HG03442 (cell line): ENCODE measurements around the gene CFAP57.
"Not testable (repeated sequence)": the region's sequence is repeated elsewhere in the genome, so short reads cannot be mapped to it uniquely, and the experiment has no call there.

Source experiments
- ATAC-seq: cut with Tn5 transposase; IDR thresholded peaks from one replicate; pipeline ENCODE4 v1.9.1; 2021; ENCODE audit warnings: mild to moderate bottlenecking, moderate library complexity; ENCODE audit not compliant: unreplicated experiment

Gene CFAP57

GRCh38 chr1:43171876-43172526, at the start of gene CFAP57, which contains the start of gene EBNA1BP2:
TSS of gene CFAP57 (plus strand) at chr1:43172330. CDS start at chr1:43172754, 424 bp downstream.
TSS of gene EBNA1BP2 (minus strand) at chr1:43172290. CDS start at chr1:43172118, 172 bp downstream.
- peak; percentile 90 for ATAC-seq

- no peak for ATAC-seq
Observed at GRCh38 chr1:43123031-43123430, 49.1 kb upstream of the CFAP57 start.

GRCh38 chr1:43128816-43129215, 43.3 kb upstream of the CFAP57 start:
- ATAC-seq, result no peak

- no peak for ATAC-seq
Observed at GRCh38 chr1:43129426-43129825, 42.7 kb upstream of the CFAP57 start.

- ATAC-seq, result no peak
Observed at GRCh38 chr1:43134068-43134467, 38.1 kb upstream of the CFAP57 start.

- ATAC-seq, result no peak
Observed at GRCh38 chr1:43134640-43135039, 37.5 kb upstream of the CFAP57 start.

- ATAC-seq, result no peak
Observed at GRCh38 chr1:43135857-43136781, 36.0 kb upstream of the CFAP57 start.

GRCh38 chr1:43137445-43138052, 34.6 kb upstream of the CFAP57 start:
- no peak for ATAC-seq

GRCh38 chr1:43139295-43139694, 32.8 kb upstream of the CFAP57 start:
- ATAC-seq, result not testable (repeated sequence)

GRCh38 chr1:43140010-43140409, 32.1 kb upstream of the CFAP57 start:
- no peak for ATAC-seq

GRCh38 chr1:43140583-43140982, 31.5 kb upstream of the CFAP57 start:
- no peak for ATAC-seq

GRCh38 chr1:43143441-43143888, 28.7 kb upstream of the CFAP57 start:
- ATAC-seq, result no peak

GRCh38 chr1:43144237-43144636, 27.9 kb upstream of the CFAP57 start:
- ATAC-seq, result no peak

GRCh38 chr1:43147625-43148327, 24.4 kb upstream of the CFAP57 start:
- ATAC-seq, result no peak

GRCh38 chr1:43149889-43150288, 22.2 kb upstream of the CFAP57 start:
- ATAC-seq, result no peak

GRCh38 chr1:43152866-43153265, 19.3 kb upstream of the CFAP57 start:
- no peak for ATAC-seq

GRCh38 chr1:43153443-43153842, 18.7 kb upstream of the CFAP57 start:
- ATAC-seq, result no peak

- ATAC-seq, result no peak
Observed at GRCh38 chr1:43156026-43156425, 16.1 kb upstream of the CFAP57 start.

- no peak for ATAC-seq
Observed at GRCh38 chr1:43165162-43165561, 7.0 kb upstream of the CFAP57 start.

GRCh38 chr1:43165765-43166164, 6.4 kb upstream of the CFAP57 start:
- no peak for ATAC-seq
